NCI-H2029 (cell line): Measurements from ENCODE around the gene FAIM.
"Not testable (repeated sequence)": the region's sequence is repeated elsewhere in the genome, so short reads cannot be mapped to it uniquely, and the experiment has no call there.

Experiments
- DNase-seq: peaks from one replicate; lab custom pipeline; 2025; lab: John Stamatoyannopoulos, UW

FAIM gene

GRCh38 chr3:138601661-138602060 lies 6.9 kb upstream of the FAIM start:
- not testable (repeated sequence) for DNase-seq

DNA sequence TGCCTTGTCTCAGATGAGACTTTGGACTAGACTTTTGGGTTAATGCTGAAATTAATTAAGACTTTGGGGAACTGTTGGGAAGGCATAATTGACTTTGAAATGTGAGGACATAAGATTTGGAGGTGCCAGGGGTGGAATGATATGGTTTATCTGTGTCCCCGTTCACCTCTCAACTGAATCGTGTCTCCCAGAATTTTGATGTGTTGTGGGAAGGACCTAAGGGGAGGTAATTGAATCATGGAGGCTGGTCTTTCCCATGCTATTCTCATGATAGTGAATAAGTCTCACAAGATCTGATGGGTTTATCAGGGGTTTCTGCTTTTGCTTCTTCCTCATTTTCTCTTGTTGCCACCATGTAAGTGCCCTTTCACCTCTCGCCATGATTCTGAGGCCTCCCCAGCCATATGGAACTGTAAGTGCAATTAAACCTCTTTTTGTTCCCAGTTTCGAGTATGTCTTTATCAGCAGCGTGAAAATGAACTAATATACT lies 4.4 kb upstream of the FAIM start:
- not testable (repeated sequence) for DNase-seq

GRCh38 chr3:138609898-138610266 lies 1.3 kb downstream of the FAIM start:
- no peak for DNase-seq

GRCh38 chr3:138615462-138615861 lies 6.9 kb downstream of the FAIM start:
- DNase-seq = no peak

- DNase-seq = no peak
These were observed 11.9 kb downstream of the FAIM start for GRCh38 chr3:138620431-138620830.

DNA sequence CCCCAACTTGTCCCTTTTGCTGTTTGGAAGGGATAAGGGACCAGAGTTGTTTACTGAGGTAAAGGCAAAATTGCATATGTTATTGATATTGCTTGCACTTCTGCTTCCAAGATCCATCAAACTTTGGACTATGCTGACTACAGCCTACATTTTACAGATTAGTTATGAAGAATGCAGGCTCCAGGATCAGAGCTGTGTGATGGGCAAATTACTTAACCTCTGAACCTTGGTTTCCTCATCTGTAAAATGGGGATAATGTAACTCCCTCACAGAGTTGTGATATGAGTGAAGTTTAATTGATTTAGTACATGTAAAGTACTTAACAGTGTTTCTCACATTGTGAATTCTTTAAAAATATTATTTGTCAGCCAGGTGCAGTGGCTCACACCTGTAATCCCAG lies 15.9 kb downstream of the FAIM start:
- no peak for DNase-seq

- DNase-seq = no peak
These were observed 17.3 kb downstream of the FAIM start for GRCh38 chr3:138625707-138626365.

DNA sequence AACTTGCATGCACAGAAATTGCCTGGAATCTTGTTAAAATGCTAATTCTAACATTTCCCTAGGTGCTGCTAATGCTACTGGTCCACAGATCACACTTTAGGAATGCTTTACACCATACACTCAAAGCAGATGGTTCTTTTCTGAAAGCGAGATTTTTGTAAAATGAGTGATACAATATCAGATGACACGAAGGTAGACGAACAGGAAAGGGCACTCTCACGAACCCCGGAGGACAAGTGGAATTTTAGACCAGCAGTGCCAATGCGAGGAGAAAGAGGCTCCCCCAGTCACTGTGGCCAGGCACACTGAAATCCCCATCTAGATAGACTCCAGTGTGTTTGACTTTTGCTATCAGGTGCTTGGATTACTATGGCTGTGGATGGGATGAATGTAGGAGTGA lies 21.0 kb downstream of the FAIM start:
- no peak for DNase-seq

DNA sequence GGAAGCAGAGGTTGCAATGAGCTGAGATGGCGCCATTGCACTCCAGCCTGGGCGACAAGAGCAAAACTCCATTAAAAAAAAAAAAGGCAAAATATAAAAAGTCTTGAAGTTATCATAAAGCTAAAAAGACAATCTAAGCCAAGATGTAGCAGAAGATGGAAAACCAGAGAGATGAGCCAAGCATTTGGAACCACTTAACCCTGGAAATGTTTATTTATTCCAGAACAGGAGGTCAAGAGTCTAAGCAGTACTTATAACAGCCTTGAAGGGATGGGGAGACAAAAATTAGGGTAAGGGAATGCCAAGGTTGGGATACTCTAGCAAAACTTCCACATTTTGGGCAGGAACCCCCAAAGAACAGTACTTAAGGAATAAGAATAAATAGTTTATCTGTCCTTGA lies 30.1 kb downstream of the FAIM start:
- DNase-seq = no peak

DNA sequence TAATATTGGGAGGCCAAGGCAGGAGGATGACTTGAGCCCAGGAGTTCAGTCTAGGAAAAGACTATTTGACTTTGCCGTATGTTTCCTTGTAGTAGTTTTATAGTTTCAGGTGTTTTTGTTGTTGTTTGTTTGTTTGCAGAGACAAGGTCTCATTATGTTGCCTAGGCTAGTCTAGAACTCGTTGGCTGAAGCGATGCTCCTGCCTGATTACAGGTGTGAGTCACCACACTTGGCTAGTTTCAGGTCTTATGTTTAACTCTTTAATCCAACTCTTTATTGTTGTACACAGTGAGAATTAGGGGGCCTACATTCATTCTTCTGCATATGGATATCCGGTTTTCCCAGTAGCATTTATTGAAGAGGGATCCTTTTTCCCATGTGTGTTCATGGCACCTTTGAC lies 32.0 kb downstream of the FAIM start:
- no peak for DNase-seq

DNA sequence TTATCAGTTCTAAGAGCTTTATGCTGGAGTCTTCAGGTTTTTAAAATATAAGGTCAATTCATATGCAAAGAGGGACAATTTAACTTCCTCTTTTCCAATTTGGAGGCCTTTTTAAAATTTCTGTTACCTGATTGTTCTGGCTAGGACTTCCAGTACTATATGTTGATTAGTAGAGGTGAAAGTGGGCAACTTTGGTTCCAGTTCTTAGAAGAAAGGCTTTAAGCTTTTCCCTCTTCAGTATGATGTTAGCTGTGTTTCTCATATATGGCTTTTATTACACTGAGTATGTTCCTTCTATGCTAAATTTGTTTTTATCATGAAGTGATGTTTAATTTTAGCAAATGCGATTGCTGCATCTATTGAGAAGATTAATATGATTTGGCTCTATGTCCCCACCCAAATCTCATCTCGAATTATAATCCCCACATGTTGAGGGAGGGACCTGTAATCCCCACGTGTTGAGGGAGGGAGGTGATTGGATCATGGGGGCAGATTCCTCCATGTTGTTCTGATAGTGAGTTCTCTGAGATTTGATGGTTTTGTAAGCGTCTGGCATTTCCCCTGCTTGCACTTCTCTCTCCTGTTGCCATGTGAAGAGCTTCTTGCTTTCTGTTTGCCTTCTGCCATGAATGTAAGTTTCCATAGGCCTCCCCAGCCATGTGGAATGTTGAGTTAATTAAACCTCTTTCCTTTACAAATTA lies 33.8 kb downstream of the FAIM start:
- DNase-seq = no peak

DNA sequence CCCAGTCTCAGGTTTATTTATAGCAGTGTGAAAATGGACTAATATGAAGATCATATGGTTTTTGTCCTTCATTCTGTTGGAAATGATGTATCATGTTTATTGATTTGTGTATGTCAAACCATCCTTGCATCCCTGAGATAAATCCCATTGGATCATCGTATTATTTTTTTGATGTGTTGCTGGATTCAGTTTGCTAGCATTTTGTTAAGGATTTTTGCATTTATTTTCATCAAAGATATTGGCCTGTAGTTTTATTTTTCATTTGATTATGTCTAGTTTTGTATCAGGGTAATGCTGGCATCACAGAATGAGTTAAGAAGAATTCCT lies 34.3 kb downstream of the FAIM start:
- DNase-seq = no peak

DNA sequence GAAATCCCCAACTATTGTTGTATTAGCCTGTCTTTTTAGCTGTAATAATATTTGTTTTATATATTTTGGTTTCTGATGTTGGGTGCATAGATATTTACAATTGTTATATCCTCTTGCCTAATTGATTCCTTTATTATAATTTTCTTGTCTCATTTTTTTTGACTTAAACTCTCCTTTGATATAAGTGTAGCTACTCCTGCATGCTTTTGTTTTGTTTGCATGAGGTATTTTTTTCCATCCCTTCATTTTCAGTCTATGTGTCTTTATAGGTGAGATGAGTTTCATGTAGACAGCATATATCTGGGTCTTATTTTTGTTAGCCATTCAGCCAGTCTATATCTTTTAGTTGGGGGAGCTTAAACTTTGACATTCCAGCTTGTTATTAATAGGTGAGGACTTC lies 37.4 kb downstream of the FAIM start:
- DNase-seq = no peak

DNA sequence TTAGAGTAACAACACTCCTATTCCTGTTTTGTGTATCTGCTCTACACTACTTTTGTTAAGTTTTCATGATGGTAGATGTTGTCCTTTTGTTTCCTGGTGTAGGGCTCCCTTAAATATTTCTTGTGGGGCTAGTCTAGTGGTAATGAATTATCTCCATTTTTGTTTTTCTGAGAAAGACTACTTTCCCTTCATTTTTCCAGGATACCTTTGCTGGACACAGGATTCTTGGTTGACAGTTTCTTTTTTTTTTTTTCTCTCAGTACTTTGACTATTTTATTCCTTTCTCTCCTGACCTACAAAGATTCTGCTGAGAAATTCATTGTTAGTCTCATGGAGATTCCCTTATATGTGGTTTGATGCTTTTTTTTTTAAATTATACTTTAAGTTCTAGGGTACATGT lies 37.9 kb downstream of the FAIM start:
- DNase-seq = no peak

DNA sequence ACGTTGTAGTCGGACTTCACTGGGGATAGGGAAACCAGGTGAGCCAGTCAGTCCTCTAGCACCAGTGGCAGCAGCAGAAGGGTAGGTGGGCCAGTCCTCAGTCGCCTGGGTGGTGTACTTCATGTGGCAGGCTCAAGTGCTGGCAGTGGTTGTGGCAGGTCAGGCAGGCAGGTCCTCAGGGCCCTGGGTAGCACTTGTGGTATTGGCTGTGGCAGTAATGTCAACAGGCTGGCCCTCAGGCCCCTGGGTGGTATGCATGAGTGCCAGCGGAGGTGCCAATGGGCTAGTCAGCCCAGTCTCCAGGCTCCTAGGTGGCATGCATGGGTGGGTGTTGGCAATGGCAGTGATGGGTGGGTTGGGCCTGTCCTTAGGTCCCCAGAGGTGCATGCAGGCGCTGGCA lies 40.6 kb downstream of the FAIM start:
- no peak for DNase-seq

DNA sequence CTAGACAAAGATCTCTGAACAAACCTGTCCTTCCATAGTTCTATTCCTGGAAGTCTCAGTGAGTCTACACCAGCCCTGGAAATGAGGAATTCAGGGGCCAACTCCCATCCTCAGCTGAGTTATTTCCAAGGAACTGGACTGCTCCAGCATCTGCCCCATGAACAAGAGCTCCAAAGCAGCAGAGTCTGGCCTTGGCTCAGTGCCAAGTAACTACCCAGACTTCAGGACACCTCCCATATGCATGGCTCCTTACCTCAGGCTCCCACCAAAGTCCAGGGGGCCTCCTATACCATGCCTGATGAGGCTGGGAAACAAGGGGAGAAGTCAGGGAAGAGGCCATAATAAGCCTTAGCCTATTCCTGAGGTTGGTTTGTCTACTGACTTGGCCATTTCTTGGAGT lies 45.0 kb downstream of the FAIM start:
- DNase-seq = no peak

DNA sequence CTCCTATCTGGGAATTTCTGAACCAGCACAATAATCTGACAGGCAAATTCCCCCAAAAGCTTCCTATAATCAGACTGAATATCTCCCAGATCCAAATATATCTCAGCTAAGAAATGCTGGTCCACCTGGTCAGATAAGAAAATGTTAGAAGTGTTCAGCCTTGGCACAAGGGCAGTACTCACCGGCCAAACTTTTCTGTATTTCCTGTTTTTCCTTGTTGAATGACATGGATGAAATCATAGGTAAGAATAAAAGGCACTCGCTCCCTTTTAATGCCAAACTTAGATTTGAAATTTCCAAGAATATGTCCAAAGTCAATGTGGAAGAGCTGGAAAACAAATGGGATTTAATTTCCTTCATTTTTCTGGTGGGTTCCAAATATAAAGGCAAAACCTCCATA lies 48.9 kb downstream of the FAIM start:
- no peak for DNase-seq

GRCh38 chr3:138668107-138668506 lies 59.5 kb downstream of the FAIM start:
- no peak for DNase-seq

DNA sequence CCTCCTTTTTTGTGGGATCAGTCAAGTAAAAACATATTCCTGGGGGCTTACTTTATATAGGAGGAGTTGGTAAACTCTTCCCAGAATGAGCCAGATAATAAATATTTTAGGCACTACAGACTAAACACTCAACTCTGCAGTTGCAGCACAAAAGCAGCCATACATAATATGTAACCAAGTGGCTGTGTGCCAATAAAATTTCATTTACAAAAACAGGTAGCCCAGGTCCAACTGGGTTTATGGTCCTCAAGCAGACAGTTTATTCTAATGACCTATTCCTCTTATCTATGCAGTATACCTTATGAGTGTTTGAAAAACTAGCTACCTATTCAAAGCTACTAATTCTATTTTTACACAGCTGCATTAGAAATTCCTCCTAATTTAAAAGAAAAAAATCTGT lies 61.8 kb downstream of the FAIM start:
- DNase-seq = peak; percentile 42

GRCh38 chr3:138673641-138674530 lies 65.3 kb downstream of the FAIM start:
- no peak for DNase-seq

DNA sequence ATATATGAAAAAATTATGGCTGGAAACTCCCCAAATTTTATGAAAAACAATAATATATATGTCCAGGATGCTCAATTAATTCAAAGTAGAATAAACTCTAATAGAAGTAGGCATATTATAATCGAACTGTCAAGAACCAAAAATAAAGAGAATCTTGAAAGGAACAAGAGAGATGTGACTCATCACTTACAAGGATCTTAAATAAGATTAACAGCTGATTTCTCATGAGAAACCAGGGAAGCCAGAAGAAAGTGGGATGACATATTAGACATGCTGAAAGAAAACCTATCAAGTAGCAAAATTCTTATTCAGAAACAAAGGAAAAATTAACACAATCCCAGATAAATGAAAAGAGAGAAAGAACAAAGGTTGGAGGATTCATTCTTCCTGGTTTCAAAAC lies 66.8 kb downstream of the FAIM start:
- no peak for DNase-seq

DNA sequence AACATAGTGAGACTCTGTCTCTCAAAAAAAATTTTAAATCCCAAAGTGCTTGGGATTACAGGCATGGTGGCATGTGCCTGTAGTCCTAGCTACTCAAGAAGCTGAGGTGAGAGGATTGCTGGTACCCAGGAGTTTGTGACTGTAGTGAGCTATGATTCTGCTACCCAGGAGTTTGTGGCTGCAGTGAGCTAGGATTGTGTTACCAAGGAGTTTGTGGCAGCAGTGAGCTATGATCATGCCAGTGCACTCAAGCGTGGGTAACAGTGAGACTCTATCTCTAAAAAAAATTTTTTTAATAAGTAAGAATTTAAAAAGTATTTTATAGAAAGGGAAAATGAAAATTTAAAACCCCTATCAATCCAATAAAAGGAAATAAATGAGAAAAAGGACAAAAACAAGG lies 69.5 kb downstream of the FAIM start:
- no peak for DNase-seq

DNA sequence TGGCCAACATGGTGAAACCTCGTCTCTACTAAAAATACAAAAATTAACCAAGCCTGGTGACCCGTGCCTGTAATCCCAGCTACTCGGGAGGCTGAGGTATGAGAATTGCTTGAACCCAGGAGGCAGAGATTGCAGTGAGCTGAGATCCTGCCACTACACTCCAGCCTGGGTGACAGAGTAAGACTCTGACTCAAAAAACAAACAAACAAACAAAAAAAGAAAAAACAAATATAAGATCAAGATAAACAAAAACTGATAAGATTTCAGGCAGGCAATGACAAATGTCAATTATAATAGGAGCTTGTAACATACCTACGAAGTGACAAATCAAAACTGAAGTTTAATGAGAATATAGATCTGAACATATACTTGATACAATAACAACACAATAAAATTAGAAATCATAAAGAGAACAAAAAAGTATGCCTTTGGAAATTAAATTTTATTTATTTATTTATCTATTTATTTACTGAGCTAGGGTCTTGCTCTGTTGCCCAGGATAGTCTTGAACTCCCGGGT lies 70.4 kb downstream of the FAIM start:
- no peak for DNase-seq
